ENCODE data around the gene BICD2. TPM values are rescaled to one million over a fixed set of nuclear protein-coding genes. Genes with fewer than 3 reads are reported as not detected.
A peak's percentile ranks its signal among the peaks of the same experiment; 100 is the strongest.

Gene BICD2
- total RNA-seq, 2 experiments from 2014 or later = 31.1 to 31.5 TPM

DNA sequence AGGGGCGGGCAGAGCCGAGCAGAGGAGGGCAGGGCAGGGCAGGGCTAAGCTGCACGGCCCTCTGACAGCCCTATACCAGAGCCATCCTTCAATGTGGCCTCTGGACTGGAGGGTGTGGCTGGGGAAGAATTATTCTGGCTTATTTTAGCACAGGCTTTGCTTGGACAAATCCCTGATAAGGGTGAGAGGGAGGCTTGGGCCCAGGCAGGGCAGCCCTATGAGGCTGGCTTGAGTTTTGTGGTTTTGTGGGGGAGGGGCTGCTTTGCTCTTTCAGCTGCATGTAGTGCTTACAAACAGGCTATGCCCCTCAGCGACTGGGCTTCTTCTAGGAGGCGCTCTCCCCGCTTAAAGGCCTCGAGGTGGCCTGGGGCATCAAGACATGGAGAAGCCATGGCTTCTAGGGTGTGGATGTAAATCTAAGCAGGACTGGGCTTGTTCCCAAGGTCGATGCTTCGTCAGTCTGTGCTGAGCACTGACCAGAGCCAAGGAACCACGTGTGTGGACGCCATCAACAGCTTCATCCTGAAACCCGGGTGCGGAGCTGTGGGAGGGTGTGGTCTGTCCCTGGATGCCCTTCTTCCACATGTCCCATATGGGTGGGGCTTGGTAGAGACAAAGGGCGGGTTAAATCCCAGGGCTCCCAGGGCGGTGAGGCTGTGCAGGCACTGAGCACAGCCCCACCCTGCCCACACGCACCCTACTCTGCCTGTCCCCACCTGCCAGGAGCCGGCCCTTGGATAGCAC lies 49.0 kb downstream of the BICD2 start:
- H3K36me3 Mint-ChIP-seq = peaks cover 18% of the 10 kb centered on the region
- DNase-seq (peak; percentile 18), ATAC-seq (ENCODE audit: low read depth) (no peak)
- H3K27ac Mint-ChIP-seq = no peak overlapping the region
- no peaks in the 10 kb centered on the region for H3K9me3 Mint-ChIP-seq
- no peaks in the 10 kb centered on the region for H3K27me3 Mint-ChIP-seq
- no peak overlapping the region for H3K4me3 Mint-ChIP-seq
- POLR2A ChIA-PET = no interaction called here
- peaks cover 15% of the 10 kb centered on the region for H3K4me1 Mint-ChIP-seq

- Mint-ChIP-seq H3K36me3 (peaks cover 15% of the 10 kb centered on the region), H3K4me3 (no peak overlapping the region), H3K9me3 (no peaks in the 10 kb centered on the region), H3K4me1 (peaks cover 15% of the 10 kb centered on the region), H3K27me3 (no peaks in the 10 kb centered on the region), H3K27ac (no peak overlapping the region)
- ATAC-seq (ENCODE audit: low read depth) (no peak), DNase-seq (peak; percentile 20)
- POLR2A ChIA-PET = no interaction called here
Observed at GRCh38 chr9:92714787-92715487, 49.7 kb downstream of the BICD2 start.

GRCh38 chr9:92714016-92714415 lies 50.6 kb downstream of the BICD2 start:
- DNase-seq (no peak), ATAC-seq (ENCODE audit: low read depth) (no peak)

GRCh38 chr9:92713528-92713927 lies 51.1 kb downstream of the BICD2 start:
- peaks cover 15% of the 10 kb centered on the region for H3K36me3 Mint-ChIP-seq
- H3K27ac Mint-ChIP-seq = no peak overlapping the region
- H3K9me3 Mint-ChIP-seq = no peaks in the 10 kb centered on the region
- no peak for DNase-seq
- ATAC-seq (ENCODE audit: low read depth) = no peak
- no peak overlapping the region for H3K4me3 Mint-ChIP-seq
- H3K27me3 Mint-ChIP-seq = no peaks in the 10 kb centered on the region
- POLR2A ChIA-PET = interaction anchor here (1.0 kb wide), 1 partner anchor 77 kb away, joined by 5 read pairs; no protein-coding TSS in a partner anchor
- peaks cover 15% of the 10 kb centered on the region for H3K4me1 Mint-ChIP-seq

More at GRCh38 chr9:92714016-92714415, 50.6 kb downstream of the BICD2 start:
- POLR2A ChIA-PET = interaction anchor here (1.0 kb wide), 1 partner anchor 77 kb away, joined by 5 read pairs; no protein-coding TSS in a partner anchor
- Mint-ChIP-seq H3K4me1 (peaks cover 15% of the 10 kb centered on the region), H3K36me3 (peaks cover 15% of the 10 kb centered on the region), H3K27me3 (no peaks in the 10 kb centered on the region), H3K9me3 (no peaks in the 10 kb centered on the region), H3K27ac (no peak overlapping the region), H3K4me3 (no peak overlapping the region)

DNA sequence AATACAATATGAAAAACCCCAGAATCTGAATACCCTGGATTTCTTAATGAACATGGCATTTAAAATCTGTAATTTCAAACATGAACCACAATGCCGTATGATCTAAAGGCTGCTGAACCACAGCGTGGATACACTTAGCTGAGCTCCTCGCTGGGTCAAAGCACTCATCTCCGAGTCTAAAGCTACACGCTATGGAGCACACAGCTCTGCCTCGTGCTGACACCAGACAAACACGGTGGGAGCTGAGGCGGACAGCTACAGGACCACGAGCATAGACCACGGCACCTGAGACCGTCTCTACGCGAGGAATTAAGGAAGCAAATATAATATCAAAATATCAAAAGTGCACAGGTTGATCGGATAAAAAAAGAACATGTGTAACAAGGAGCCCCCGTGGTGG lies 51.9 kb downstream of the BICD2 start:
- Mint-ChIP-seq H3K36me3 (peaks cover 15% of the 10 kb centered on the region), H3K27me3 (no peaks in the 10 kb centered on the region), H3K27ac (peak overlapping the region; percentile 92), H3K9me3 (no peaks in the 10 kb centered on the region), H3K4me1 (peaks cover 15% of the 10 kb centered on the region), H3K4me3 (no peak overlapping the region)
- ATAC-seq (ENCODE audit: low read depth) = no peak
- POLR2A ChIA-PET = no interaction called here
- no peak for DNase-seq

DNA sequence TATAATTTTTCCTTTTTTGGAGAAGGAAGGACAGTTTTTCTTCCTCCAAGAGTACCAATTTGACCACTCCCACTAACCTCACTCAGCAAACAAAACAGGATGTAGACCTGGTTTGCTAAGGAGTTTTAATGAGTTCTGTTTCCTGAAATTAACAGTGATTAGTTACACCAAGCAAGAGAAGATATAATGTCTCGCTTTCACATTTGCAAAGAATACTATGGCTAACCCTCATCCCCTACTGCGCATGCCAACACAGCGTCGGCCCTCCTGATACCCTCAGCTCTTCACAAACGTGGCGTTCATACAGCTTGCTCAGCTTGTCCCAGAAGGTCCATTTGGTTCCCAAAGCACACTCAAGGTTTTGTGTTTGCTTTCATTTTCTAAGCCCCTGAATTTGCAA lies 52.8 kb downstream of the BICD2 start:
- peaks cover 15% of the 10 kb centered on the region for H3K36me3 Mint-ChIP-seq
- POLR2A ChIA-PET = no interaction called here
- ATAC-seq (ENCODE audit: low read depth) = peak; percentile 41
- H3K4me1 Mint-ChIP-seq = peaks cover 15% of the 10 kb centered on the region
- H3K4me3 Mint-ChIP-seq = peak overlapping the region; percentile 69
- no peaks in the 10 kb centered on the region for H3K9me3 Mint-ChIP-seq
- no peaks in the 10 kb centered on the region for H3K27me3 Mint-ChIP-seq
- peak overlapping the region; percentile 92 for H3K27ac Mint-ChIP-seq
- DNase-seq = no peak

DNA sequence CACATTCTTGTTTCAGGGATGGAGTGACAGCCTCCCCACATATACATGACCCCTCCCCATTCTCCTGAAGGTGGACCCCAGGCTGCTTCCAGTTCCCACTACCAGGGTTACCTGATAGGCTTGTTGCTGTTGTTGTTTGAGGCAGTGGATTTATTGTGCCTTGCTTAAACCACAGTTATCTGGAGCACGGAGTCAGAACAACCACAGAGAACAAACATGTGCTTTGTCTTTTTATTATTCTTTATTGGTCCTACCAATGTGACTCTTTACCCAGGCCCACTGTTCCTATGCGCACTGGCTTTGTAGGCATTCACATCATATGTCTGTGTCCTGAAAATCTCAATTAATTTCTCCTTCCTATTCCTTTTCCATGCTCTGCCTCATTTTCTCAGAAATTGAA lies 53.5 kb downstream of the BICD2 start:
- POLR2A ChIA-PET = no interaction called here

DNA sequence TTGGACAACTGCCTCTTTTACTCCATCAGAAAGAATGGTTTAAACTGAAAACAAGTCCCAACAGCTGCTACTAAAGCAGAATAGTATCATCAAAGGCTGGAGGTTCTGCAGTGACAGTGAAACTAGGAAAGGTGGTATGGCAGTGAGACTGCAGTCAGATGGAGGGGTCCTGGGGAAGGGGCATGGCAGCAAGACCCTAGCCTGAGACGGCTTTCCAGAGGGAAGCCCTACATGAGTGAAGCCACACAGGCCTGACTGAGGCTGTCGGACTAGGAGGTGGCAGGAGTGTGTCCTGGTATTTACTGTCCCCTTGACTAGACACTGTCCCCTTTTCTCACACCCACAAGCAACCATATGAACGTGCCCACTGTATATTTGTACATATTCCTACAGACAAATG lies 54.3 kb downstream of the BICD2 start:
- no peak for ATAC-seq (ENCODE audit: low read depth)
- H3K36me3 Mint-ChIP-seq = peaks cover 18% of the 10 kb centered on the region
- DNase-seq = no peak
- H3K4me3 Mint-ChIP-seq = no peak overlapping the region
- peaks cover 21% of the 10 kb centered on the region for H3K4me1 Mint-ChIP-seq
- H3K27ac Mint-ChIP-seq = no peak overlapping the region
- H3K9me3 Mint-ChIP-seq = no peaks in the 10 kb centered on the region
- POLR2A ChIA-PET = no interaction called here
- H3K27me3 Mint-ChIP-seq = no peaks in the 10 kb centered on the region

More for the DNA sequence above, 53.5 kb downstream of the BICD2 start:
- peaks cover 16% of the 10 kb centered on the region for H3K36me3 Mint-ChIP-seq
- DNase-seq = no peak
- no peak for ATAC-seq (ENCODE audit: low read depth)
- peak overlapping the region; percentile 60 for H3K27ac Mint-ChIP-seq
- no peak overlapping the region for H3K4me3 Mint-ChIP-seq
- no peaks in the 10 kb centered on the region for H3K27me3 Mint-ChIP-seq
- H3K9me3 Mint-ChIP-seq = no peaks in the 10 kb centered on the region
- peaks cover 19% of the 10 kb centered on the region for H3K4me1 Mint-ChIP-seq

DNA sequence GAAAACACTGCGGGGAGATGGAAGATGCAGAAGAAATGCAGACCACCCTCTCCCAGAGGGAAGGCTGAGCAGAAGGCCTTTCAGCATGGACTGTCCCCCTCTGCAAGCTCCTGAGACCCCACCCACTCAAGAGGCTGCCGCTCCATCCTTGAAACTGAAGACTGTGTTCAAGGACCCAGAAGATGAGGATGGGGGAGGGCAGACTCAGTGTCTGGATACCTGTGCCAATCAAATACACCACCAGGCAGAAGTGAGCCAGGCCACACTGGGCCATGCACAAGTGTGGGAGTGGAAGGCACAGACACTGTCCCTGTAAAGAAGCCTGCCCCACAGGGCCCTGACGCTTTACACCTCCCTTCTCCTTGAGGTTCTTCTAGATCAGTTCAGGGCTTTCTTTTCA lies 54.7 kb downstream of the BICD2 start:
- H3K36me3 Mint-ChIP-seq = peaks cover 20% of the 10 kb centered on the region
- H3K4me3 Mint-ChIP-seq = no peak overlapping the region
- POLR2A ChIA-PET = no interaction called here
- ATAC-seq (ENCODE audit: low read depth) (no peak), DNase-seq (no peak)
- H3K27ac Mint-ChIP-seq = no peak overlapping the region
- no peaks in the 10 kb centered on the region for H3K27me3 Mint-ChIP-seq
- H3K4me1 Mint-ChIP-seq = peaks cover 21% of the 10 kb centered on the region
- H3K9me3 Mint-ChIP-seq = no peaks in the 10 kb centered on the region

DNA sequence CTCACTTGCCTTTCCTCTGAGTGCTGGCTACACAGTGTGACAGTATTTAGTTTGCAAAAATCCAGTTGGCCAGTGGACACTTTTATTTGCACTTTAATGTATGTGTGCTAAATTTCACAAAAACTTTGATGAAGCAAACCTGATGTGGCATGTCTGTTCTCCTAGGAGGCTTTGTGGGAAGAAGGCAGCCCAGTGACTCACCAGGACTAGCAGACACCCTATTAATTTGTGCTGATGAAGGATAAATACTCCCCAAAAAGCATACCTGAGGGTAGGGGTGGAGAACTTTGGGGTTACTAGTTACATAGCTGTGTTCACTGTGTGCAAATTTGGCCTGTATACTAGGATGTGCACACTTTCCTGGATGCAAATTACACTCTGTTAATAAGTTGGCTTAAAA lies 55.4 kb downstream of the BICD2 start:
- Mint-ChIP-seq H3K4me1 (peaks cover 21% of the 10 kb centered on the region), H3K4me3 (no peak overlapping the region), H3K36me3 (peaks cover 21% of the 10 kb centered on the region), H3K27ac (no peak overlapping the region), H3K9me3 (no peaks in the 10 kb centered on the region), H3K27me3 (no peaks in the 10 kb centered on the region)
- no peak for ATAC-seq (ENCODE audit: low read depth)
- DNase-seq = no peak
- POLR2A ChIA-PET = no interaction called here

DNA sequence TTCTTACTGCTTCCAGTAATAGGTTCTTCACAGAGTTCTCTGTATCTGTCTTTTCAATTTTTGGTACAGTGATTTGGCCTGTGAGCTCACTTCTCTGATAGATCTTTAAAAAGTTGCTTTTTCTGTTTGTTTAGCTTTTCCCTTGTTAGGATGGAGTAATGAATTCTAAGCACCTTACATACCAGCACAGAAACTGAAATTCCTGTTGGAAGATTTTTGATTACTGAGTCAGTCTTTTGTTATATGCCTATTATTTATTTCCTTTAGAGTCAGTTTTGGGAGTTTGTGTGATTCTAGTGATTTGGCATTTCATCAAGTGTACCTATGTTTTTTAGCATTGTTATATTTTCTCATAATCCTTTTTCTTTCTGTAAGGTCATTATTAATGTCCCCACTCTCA lies 57.1 kb downstream of the BICD2 start:
- Mint-ChIP-seq H3K36me3 (peaks cover 13% of the 10 kb centered on the region), H3K27ac (no peak overlapping the region), H3K4me3 (no peak overlapping the region), H3K4me1 (peaks cover 19% of the 10 kb centered on the region), H3K9me3 (no peaks in the 10 kb centered on the region), H3K27me3 (no peaks in the 10 kb centered on the region)
- ATAC-seq (ENCODE audit: low read depth) = no peak
- POLR2A ChIA-PET = no interaction called here
- DNase-seq = no peak

DNA sequence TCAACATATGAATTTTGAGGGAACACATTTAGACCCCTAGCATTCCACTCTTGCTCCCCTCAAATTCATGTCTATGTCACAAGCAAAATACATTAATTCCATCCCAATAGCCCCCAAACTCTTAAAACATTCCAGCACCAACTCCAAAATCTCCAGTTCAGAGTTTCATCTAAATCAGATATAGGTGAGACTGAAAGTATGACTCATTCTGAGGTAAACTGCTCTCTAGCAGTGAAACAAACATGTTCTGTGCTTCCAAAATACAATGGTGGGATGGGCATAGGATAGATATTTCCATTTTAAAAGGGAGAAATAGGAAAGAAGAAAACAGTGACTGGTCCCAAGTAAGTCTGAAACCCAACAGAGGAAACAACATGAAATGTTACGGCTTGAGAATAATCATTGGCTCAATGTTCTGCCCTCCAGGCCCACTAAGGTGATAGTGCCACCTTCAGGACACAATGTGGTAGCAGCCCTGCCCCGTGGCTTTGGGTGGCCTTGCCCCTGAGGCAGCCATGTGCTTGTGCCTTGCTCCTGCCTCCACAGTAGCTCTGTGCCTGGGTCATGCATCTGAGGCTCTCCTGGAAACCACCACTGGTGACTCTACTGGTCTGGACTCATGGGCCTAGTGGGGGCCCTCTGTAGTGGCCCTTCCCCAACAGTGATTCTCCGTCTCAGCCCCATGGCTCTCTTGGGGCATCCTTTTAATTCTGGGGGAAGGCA lies 58.3 kb downstream of the BICD2 start:
- peak; percentile 91 for ATAC-seq (ENCODE audit: low read depth)
- no peak for DNase-seq
- peaks cover 11% of the 10 kb centered on the region for H3K4me1 Mint-ChIP-seq
- no peaks in the 10 kb centered on the region for H3K27me3 Mint-ChIP-seq
- peak overlapping the region; percentile 17 for H3K27ac Mint-ChIP-seq
- POLR2A ChIA-PET = no interaction called here
- no peak overlapping the region for H3K4me3 Mint-ChIP-seq
- H3K9me3 Mint-ChIP-seq = no peaks in the 10 kb centered on the region
- peaks cover 7% of the 10 kb centered on the region for H3K36me3 Mint-ChIP-seq

DNA sequence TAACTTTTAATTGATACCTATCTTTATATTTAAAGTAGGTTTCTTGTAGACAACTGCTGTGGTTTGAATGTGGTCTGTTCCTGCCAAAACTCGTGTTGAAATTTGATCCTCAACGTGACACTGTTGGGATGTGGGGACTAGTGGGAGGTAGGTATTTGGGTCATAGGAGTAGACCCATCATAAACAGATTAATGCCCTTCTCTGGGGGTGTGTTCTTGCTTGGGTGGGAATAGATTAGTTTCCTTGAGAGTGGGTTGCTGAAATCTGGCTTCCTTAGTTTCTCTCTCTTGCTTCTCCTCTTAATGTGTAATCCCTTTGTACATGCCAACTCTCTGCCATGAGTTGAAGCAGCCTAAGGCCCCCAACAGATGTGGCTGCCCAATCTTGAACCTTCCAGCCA lies 60.1 kb downstream of the BICD2 start:
- peaks cover 8% of the 10 kb centered on the region for H3K36me3 Mint-ChIP-seq
- ATAC-seq (ENCODE audit: low read depth) (no peak), DNase-seq (no peak)
- H3K27me3 Mint-ChIP-seq = no peaks in the 10 kb centered on the region
- POLR2A ChIA-PET = no interaction called here
- no peaks in the 10 kb centered on the region for H3K9me3 Mint-ChIP-seq
- peaks cover 8% of the 10 kb centered on the region for H3K4me1 Mint-ChIP-seq
- no peak overlapping the region for H3K4me3 Mint-ChIP-seq
- no peak overlapping the region for H3K27ac Mint-ChIP-seq

All from activated naive CD8-positive, alpha-beta T cell treated with anti-CD3 and anti-CD28 coated beads, Interleukin-2, amount 10 ng/mL, durations not matched to agents 7 days and 5 days (primary cell).